ENCODE data around the gene FAM170B. TPM values are rescaled to one million over a fixed set of nuclear protein-coding genes. Genes with fewer than 3 reads are reported as not detected.

FAM170B gene
- total and polyA plus RNA-seq, 2 experiments from 2014 or later: not detected

- H3K79me2 ChIP-seq (replicated peaks; ENCODE audit: insufficient read depth): no peaks in the 10 kb centered on the region
- ATAC-seq (no peak), DNase-seq (ENCODE audit: low spot score) (no peak)
- no peak overlapping the region for H3K4me2 ChIP-seq
- no peaks in the 10 kb centered on the region for H3K4me1 ChIP-seq (ENCODE audit: insufficient read depth)
- no peaks in the 10 kb centered on the region for H4K20me1 ChIP-seq (replicated peaks; ENCODE audit: insufficient read depth)
- Mint-ChIP-seq H3K36me3 (ENCODE audit: low read depth) (no peaks in the 10 kb centered on the region), H3K4me1 (peaks cover 8% of the 10 kb centered on the region), H3K27ac (no peak overlapping the region), H3K4me3 (no peak overlapping the region), H3K27me3 (ENCODE audit: insufficient read depth, low read depth, poor library complexity) (peaks cover under 1% of the 10 kb centered on the region), H3K9me3 (no peaks in the 10 kb centered on the region)
- no peaks in the 10 kb centered on the region for H3K36me3 ChIP-seq (ENCODE audit: insufficient read depth)
- H3F3A ChIP-seq (replicated peaks; ENCODE audit: low read depth): no peaks in the 10 kb centered on the region
- no peaks in the 10 kb centered on the region for H3K9me2 ChIP-seq (ENCODE audit: insufficient read depth)
- H3K27me3 ChIP-seq (ENCODE audit: insufficient read depth): peaks cover 11% of the 10 kb centered on the region
- no peak overlapping the region for H3K27ac ChIP-seq (ENCODE audit: low read depth)
- no peak overlapping the region for H2AFZ ChIP-seq
- TF ChIP-seq REST (IDR thresholded peaks at IDR 0.05; ENCODE audit: unreplicated experiment) (no peak), POLR2AphosphoS5 (IDR thresholded peaks at IDR 0.05; ENCODE audit: low read depth) (no peak), ZNF114 (CRISPR knock-in tag; IDR thresholded peaks at IDR 0.05) (no peak), CREB1 (CRISPR knock-in tag; IDR thresholded peaks at IDR 0.05; ENCODE audit: low read depth) (no peak), ZNF462 (CRISPR knock-in tag; IDR thresholded peaks at IDR 0.05) (no peak)
- H3K4me3 ChIP-seq: no peak overlapping the region
Observed at GRCh38 chr10:49111320-49111698, 22.5 kb downstream of the FAM170B start.
